ENCODE results near the gene SMIM43.

DNA sequence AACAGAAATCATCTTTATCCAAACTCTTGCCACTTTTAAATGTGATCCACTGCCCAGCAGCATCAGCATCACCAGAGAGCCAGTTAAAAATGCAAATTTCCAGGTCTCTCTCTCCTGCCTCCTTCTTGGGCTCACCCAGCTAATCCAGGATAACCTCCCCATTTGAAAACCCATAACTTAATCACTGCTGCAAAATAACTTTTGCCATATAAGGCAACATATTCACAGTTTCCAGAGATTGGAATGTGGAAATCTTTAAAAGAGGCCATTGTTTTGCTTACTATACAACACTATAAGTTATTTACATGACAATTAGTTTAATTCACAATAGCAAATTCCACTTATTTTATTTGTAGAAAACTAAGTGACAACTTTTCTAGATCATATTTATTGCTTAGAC is 31.3 kb upstream of the SMIM43 start:
- TF ChIP-seq, protein P1, sequence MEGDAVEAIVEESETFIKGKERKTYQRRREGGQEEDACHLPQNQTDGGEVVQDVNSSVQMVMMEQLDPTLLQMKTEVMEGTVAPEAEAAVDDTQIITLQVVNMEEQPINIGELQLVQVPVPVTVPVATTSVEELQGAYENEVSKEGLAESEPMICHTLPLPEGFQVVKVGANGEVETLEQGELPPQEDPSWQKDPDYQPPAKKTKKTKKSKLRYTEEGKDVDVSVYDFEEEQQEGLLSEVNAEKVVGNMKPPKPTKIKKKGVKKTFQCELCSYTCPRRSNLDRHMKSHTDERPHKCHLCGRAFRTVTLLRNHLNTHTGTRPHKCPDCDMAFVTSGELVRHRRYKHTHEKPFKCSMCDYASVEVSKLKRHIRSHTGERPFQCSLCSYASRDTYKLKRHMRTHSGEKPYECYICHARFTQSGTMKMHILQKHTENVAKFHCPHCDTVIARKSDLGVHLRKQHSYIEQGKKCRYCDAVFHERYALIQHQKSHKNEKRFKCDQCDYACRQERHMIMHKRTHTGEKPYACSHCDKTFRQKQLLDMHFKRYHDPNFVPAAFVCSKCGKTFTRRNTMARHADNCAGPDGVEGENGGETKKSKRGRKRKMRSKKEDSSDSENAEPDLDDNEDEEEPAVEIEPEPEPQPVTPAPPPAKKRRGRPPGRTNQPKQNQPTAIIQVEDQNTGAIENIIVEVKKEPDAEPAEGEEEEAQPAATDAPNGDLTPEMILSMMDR (IDR thresholded peaks at IDR 0.05 in 2 of 3, conservative IDR thresholded peaks at IDR 0.05 in 1 of 3; ENCODE audit: borderline replicate concordance in 1 of 3, insufficient read depth in 1 of 3, low read depth in 2 of 3, low read length in 2 of 3) = no peak
- TF ChIP-seq MAX (IDR thresholded peaks at IDR 0.05) = no peak
- no peak for TF ChIP-seq CBX3 (IDR thresholded peaks at IDR 0.05; ENCODE audit: low read depth)
- no peak for TF ChIP-seq POLR2AphosphoS5 (IDR thresholded peaks at IDR 0.05; ENCODE audit: low read depth, low read length)
- TF ChIP-seq CEBPB (IDR thresholded peaks at IDR 0.05; ENCODE audit: low read depth) = no peak
- TF ChIP-seq POLR2A (IDR thresholded peaks at IDR 0.05; ENCODE audit: borderline replicate concordance, extremely low read depth, insufficient read depth, insufficient read length) = no peak
- no peak for TF ChIP-seq EZH2 (IDR thresholded peaks at IDR 0.05)
- no peak for TF ChIP-seq ELF1 (IDR thresholded peaks at IDR 0.05; ENCODE audit: borderline replicate concordance, low read depth)
- TF ChIP-seq, protein P2, sequence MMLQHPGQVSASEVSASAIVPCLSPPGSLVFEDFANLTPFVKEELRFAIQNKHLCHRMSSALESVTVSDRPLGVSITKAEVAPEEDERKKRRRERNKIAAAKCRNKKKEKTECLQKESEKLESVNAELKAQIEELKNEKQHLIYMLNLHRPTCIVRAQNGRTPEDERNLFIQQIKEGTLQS (IDR thresholded peaks at IDR 0.05) = no peak
- TF ChIP-seq EGR1 (IDR thresholded peaks at IDR 0.05; ENCODE audit: low read depth) = no peak
- TF ChIP-seq RAD21 (IDR thresholded peaks at IDR 0.05; ENCODE audit: low read depth) = no peak
